GM18498 (cell line): ENCODE data around the gene PDIA5.

Source experiments
- ATAC-seq: cut with Tn5 transposase; IDR thresholded peaks from one replicate; pipeline ENCODE4 v1.9.1; 2021; ENCODE audit warnings: mild to moderate bottlenecking, moderate library complexity; ENCODE audit not compliant: unreplicated experiment

PDIA5 gene

GRCh38 chr3:123159926-123160635 is 93.3 kb downstream of the PDIA5 start:
- no peak for ATAC-seq

GRCh38 chr3:123161167-123161566 is 94.3 kb downstream of the PDIA5 start:
- ATAC-seq = no peak

- no peak for ATAC-seq
These were observed 96.3 kb downstream of the PDIA5 start for GRCh38 chr3:123163141-123163540.

- ATAC-seq = no peak
These were observed 98.3 kb downstream of the PDIA5 start for GRCh38 chr3:123165163-123165562.

DNA sequence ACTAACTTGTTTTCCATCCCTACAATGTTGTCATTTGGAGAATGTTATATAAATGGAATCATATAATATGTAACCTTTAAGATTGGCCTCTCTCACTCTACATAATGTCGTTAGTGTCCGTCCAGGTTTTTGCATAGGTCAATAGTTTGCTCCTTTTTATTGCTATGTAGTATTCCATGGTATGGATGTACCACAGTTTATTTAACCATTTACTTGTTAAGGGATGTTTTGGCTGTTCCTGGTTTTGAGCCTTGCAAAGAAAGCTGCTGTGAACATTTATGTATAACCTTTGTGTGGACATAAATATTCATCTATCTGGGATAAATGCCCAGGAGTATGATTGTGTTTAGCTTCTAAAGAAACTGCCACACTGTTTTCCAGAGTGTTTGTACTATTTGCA is 100.9 kb downstream of the PDIA5 start:
- no peak for ATAC-seq

DNA sequence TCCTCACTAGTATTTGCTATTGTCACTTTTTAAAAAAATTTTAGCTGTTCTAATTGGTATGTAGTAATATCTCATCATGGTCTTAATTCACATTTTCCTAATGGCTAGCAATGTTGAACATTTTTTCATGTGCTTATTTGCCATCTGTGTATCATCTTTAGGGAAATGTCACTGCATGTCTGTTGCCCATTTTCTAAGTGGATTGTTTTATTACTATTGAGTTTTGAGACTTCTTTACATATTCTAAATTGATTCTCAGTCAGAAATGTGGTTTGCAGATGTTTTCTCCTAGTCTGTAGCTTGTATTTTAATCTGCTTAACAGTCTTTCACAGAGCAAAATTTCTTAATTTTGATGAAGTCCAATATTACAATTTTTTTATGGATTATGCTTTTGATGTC is 101.3 kb downstream of the PDIA5 start:
- no peak for ATAC-seq

GRCh38 chr3:123168605-123169004 is 101.8 kb downstream of the PDIA5 start:
- no peak for ATAC-seq

DNA sequence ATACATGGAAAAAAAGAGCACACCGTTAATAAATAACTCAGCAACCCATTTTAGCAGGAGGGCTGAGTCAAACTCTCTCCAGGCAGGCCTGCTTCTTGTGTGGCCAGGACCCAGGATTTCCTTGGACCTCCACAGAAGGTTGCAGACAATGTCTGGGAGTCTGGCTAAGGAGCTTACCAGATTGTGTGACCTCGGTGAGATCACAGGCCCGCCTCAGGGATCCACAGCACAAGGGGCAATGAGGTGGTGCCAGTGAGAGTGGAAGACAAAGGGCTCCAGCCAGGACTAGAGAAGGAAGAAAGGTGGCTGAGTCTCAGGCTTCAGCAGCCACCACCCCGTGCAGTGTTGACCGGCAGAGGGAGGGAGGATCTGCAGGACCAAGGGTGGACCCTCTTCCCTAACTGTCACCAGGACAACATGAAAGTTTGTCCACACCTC is 102.7 kb downstream of the PDIA5 start:
- ATAC-seq = no peak

DNA sequence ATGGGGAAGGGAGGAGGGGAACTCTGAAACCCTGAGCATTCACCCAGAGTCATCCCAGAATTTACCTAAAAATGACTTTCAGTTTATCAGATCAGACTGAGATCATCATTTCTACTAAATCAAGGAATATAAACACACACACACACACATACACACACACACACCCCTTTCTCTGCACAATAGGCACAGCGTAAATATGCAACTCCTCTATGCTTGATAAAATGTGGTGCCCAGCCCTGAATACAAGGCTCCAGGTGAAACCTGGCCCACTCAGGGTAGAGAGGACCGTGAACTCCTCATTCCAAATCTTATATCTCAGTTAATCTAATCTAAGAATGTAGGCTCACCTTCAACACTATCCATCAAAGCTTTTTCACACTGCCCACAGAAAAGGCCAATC is 103.1 kb downstream of the PDIA5 start:
- no peak for ATAC-seq

GRCh38 chr3:123180791-123181190 is 114.0 kb downstream of the PDIA5 start:
- no peak for ATAC-seq

- ATAC-seq = no peak
These were observed 119.9 kb downstream of the PDIA5 start for GRCh38 chr3:123186695-123187094.

- ATAC-seq = no peak
These were observed 121.2 kb downstream of the PDIA5 start for GRCh38 chr3:123188058-123188457.

DNA sequence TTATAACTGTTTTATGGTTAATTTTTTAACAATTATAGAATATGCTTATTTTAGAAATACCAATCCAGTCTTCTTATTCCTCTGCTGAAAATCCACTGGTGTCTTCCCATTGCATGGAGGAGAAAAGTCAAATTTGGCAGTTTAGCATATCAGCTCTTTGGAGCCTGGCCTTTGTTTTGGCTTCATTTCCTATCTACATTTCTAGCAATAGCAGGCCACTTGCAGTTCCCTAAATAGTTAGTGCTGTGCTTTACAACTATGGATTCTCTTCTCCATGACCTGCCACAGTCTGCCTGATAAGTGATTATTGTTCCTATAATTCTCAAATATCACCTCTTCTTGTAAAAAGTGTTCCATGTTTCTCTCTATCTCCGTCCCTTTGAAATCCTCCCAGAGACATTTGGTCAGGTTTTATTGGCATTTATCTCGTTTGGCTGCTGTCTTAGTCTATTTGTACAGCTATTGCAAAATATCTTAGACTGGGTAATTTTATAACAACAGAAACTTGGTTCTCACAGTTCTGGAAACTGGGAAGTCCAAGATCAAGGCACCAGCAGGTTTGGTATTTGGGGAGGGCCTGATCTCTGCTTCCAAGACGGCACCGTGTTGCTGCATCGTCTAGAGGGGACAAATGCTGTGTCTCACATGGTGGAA is 126.8 kb downstream of the PDIA5 start:
- no peak for ATAC-seq

DNA sequence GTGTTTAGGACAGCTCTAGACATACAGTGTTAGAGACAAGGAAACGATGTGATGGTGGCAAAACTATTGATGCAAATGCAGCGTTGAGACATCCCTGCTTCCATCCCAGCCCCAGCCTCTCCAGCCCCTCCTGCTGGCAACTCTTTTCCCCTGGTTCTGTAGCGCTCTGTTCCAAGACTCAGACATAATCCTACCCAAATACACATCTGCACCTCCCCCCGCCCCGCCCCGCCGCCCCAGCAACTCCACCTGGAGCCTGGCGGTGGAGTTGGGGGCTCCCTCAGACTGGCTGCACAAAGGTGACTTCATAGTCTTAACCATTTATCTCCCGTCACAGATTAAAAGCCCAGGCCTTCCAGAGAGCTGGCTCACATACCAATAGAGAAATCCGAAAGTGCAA is 127.7 kb downstream of the PDIA5 start:
- ATAC-seq = no peak

GRCh38 chr3:123198372-123198771 is 131.5 kb downstream of the PDIA5 start:
- no peak for ATAC-seq

- ATAC-seq = no peak
These were observed 134.4 kb downstream of the PDIA5 start for GRCh38 chr3:123201223-123201556.

DNA sequence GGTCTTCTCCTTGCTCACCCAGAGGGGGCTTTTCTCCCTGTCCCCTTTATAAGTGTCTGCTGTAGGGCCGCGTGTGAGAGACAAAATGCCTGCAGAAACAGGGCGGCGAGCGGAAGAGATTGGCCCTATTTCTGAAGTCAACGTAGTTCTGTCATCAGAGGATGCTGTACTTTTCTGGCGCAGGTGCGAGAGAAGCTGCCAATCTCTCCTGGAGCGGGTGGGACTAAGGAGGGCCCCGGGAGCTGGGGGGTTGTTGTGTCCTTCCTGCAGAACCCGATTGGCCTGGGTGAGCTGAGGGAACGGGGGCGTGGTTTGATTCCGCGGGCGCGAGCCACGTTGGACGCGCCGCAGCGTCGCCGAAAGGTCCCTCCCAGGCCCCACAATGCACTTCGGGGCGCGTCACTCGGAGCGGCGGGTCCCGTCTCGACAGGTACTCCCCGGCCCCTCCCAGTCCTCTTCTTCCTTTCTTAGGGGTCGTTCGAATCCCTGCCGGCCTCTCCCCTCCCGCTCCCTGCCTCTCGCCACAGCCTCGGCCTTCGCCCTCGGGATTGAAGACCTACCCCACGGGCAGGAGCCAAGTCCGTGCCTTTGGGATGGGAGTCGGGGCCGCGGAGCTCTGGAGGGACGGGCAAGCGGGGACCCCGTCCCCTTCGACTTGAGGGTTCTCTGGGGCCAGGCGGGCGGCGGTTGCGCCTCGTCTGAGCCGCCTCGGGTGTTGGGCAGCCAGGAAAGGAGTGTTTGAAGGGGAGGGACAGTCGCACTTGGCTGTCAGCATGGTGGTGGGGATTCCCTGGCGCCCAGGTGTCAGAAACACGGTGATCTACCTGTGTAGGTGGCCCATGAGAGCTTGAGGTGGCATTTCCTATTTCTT is 135.0 kb downstream of the PDIA5 start, which contains the start of gene SEC22A:
TSS of gene SEC22A (plus strand) at position 387 of the 871 bp plus-strand sequence. CDS start 7,275 bp downstream, outside the sequence.
- peak; percentile 99 for ATAC-seq

DNA sequence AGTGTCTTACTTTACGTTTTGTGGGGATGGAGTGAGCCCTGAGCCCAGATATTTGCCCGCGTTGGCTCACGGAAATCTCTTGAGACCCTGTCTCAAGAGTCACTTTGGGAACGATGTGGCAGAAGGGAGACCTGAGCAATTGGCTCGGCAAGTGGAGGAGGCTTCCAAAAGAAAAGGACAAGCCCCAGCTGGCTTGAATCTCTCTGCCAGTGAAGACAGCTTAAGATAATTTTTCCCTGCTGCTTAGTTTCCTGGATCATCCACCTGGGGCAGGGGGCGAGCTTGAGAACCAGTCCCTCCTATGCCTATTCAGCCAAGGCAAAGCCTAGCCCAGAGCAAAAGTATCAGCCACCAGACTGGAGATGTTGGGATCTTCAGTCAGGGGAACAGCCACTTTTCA is 135.6 kb downstream of the PDIA5 start:
- no peak for ATAC-seq
